ENCODE results near the gene BIVM.
A peak's percentile ranks its signal among the peaks of the same experiment; 100 is the strongest.

Gene BIVM

GRCh38 chr13:102845630-102846260 lies 46.8 kb downstream of the BIVM start, which contains the start of gene ERCC5:
TSS of gene ERCC5 (plus strand) at chr13:102846032. CDS start at chr13:102846267, 235 bp downstream.
- peak; percentile 94 for DNase-seq

- DNase-seq, result no peak
Measured at GRCh38 chr13:102846261-102847015, 47.5 kb downstream of the BIVM start.

- no peak for DNase-seq
Measured at GRCh38 chr13:102847272-102848234, 48.6 kb downstream of the BIVM start.

- no peak for DNase-seq
Measured at GRCh38 chr13:102848956-102849355, 50.0 kb downstream of the BIVM start.

GRCh38 chr13:102852556-102852955 lies 53.6 kb downstream of the BIVM start:
- no peak for DNase-seq

GRCh38 chr13:102854675-102855074 lies 55.8 kb downstream of the BIVM start:
- no peak for DNase-seq

GRCh38 chr13:102856557-102856956 lies 57.6 kb downstream of the BIVM start:
- no peak for DNase-seq

- DNase-seq, result no peak
Measured at GRCh38 chr13:102862624-102863210, 63.8 kb downstream of the BIVM start.

GRCh38 chr13:102863590-102863989 lies 64.7 kb downstream of the BIVM start:
- no peak for DNase-seq

- no peak for DNase-seq
Measured at GRCh38 chr13:102868366-102868936, 69.5 kb downstream of the BIVM start.

- DNase-seq, result peak; percentile 36
Measured at GRCh38 chr13:102869948-102870676, 71.2 kb downstream of the BIVM start.

- peak; percentile 16 for DNase-seq
Measured at GRCh38 chr13:102870677-102871415, 71.9 kb downstream of the BIVM start.

- no peak for DNase-seq
Measured at GRCh38 chr13:102872131-102872530, 73.2 kb downstream of the BIVM start.

- DNase-seq, result no peak
Measured at GRCh38 chr13:102872531-102872930, 73.6 kb downstream of the BIVM start.

GRCh38 chr13:102873653-102874052 lies 74.7 kb downstream of the BIVM start:
- peak; percentile 2 for DNase-seq

GRCh38 chr13:102875256-102875655 lies 76.3 kb downstream of the BIVM start:
- no peak for DNase-seq

- peak; percentile 52 for DNase-seq
Measured at GRCh38 chr13:102877303-102877702, 78.4 kb downstream of the BIVM start.

GRCh38 chr13:102878481-102878880 lies 79.6 kb downstream of the BIVM start:
- DNase-seq, result no peak

- DNase-seq, result no peak
Measured at GRCh38 chr13:102879793-102880499, 81.0 kb downstream of the BIVM start.

Data from NCI-H226 (cell line).